Osteocyte (in vitro differentiated cells): ENCODE measurements around the gene HIVEP3. TPM values are rescaled to one million over a fixed set of nuclear protein-coding genes. Genes with fewer than 3 reads are reported as not detected.
A peak's percentile ranks its signal among the peaks of the same experiment; 100 is the strongest.

Experiments used
- DNase-seq: peaks from one replicate; pipeline ENCODE4 v3.0.0; 2021; ENCODE audit warnings: mixed read lengths; ENCODE audit not compliant: unreplicated experiment; ENCODE audit errors: extremely low spot score
- H3K27ac Mint-ChIP-seq: one replicate; pipeline ENCODE4 v1.8.0; 2021; ENCODE audit warnings: mild to moderate bottlenecking, mixed read lengths; ENCODE audit not compliant: unreplicated experiment
- H3K27me3 Mint-ChIP-seq: one replicate; pipeline ENCODE4 v1.8.0; 2021; ENCODE audit warnings: mixed read lengths; ENCODE audit not compliant: unreplicated experiment
- H3K36me3 Mint-ChIP-seq: one replicate; pipeline ENCODE4 v1.8.0; 2021; ENCODE audit warnings: mixed read lengths; ENCODE audit not compliant: unreplicated experiment
- H3K4me1 Mint-ChIP-seq: one replicate; pipeline ENCODE4 v1.8.0; 2021; ENCODE audit warnings: mixed read lengths; ENCODE audit not compliant: unreplicated experiment
- H3K4me3 Mint-ChIP-seq: one replicate; pipeline ENCODE4 v1.8.0; 2021; ENCODE audit warnings: mild to moderate bottlenecking, moderate library complexity, mixed read lengths; ENCODE audit not compliant: unreplicated experiment
- H3K9me3 Mint-ChIP-seq: one replicate; pipeline ENCODE4 v1.8.0; 2021; ENCODE audit warnings: mixed read lengths; ENCODE audit not compliant: unreplicated experiment
- total RNA-seq: library from RNA; stranded (reverse); gene quantifications from 2 replicates; pipeline ENCODE4 v1.2.1, GENCODE V29; 2021
- TF ChIP-seq, protein P1 (sequence below): fragments of 200-600 bp; sonication (generic); IDR thresholded peaks from 2 replicates; pipeline ENCODE4 v1.5.0; 2021; ENCODE audit warnings: antibody characterized with exemption, mild to moderate bottlenecking, moderate library complexity

Gene HIVEP3
- total RNA-seq, 1 donor from 2014 or later = 0.97 TPM

DNA sequence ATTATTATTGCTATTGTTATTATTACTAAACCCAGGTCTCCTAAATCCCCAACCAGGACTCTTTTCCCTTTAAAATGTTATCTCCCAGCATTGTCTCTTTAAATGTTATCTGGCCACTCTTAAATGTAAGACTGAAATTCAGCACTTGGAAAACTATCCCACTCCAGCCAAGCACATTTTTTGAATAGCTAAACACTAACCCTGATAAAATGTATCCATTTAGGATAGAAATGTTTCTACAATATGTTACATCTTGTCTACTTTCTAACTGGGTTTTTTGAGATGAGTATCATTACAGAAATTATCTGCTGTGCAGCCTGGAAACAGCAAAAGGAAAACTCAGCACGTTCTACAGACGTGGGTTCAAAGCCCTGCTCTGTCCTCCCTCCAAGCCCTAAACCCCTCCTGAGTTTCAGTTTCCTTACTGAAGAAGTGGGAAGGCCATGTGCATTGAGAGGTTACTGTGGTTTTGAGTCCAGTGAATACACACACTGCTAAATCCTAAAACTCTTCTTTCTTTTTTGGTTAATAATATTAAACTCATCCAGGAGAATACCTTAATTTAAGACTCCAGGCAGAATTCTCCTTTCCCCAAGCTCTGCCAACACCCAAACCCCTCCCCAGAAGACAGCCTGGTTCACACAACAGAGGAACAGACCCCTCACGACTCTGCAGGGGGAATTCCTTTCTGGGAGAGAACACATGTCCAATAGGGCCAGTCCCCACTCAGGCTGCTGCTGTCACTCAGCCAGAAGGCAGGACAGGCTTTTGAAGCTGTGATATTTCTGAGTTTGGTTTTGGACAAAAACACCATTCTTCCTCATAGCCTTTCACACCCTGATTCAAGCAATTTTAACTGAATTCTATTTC lies 41.9 kb downstream of the HIVEP3 start:
- Mint-ChIP-seq H3K4me1 (peaks cover 7% of the 10 kb centered on the region), H3K36me3 (no peaks in the 10 kb centered on the region), H3K4me3 (no peak overlapping the region), H3K9me3 (no peaks in the 10 kb centered on the region), H3K27ac (peak overlapping the region; percentile 27), H3K27me3 (no peaks in the 10 kb centered on the region)
- TF ChIP-seq, protein P1, sequence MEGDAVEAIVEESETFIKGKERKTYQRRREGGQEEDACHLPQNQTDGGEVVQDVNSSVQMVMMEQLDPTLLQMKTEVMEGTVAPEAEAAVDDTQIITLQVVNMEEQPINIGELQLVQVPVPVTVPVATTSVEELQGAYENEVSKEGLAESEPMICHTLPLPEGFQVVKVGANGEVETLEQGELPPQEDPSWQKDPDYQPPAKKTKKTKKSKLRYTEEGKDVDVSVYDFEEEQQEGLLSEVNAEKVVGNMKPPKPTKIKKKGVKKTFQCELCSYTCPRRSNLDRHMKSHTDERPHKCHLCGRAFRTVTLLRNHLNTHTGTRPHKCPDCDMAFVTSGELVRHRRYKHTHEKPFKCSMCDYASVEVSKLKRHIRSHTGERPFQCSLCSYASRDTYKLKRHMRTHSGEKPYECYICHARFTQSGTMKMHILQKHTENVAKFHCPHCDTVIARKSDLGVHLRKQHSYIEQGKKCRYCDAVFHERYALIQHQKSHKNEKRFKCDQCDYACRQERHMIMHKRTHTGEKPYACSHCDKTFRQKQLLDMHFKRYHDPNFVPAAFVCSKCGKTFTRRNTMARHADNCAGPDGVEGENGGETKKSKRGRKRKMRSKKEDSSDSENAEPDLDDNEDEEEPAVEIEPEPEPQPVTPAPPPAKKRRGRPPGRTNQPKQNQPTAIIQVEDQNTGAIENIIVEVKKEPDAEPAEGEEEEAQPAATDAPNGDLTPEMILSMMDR = no peak
- no peak for DNase-seq

DNA sequence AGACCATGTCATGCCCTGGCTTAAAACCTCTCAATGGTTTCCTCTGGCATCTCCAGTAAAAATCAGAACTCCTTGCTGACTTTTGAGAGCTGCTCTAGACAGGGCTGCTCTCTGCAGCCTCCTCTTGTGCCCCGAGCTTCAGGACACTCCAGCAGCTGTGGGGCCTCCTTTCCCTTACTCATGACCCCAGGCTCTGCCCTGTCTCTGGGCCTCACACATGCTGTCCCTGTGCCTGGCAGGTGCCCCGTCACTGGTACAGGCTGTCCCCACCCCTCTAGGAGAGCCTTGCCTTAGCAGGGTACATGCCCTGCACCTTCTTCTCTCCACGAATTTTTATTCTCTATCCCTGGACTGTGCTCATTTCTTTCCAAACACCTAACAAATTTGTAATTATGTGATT lies 43.2 kb downstream of the HIVEP3 start:
- Mint-ChIP-seq H3K27ac (no peak overlapping the region), H3K27me3 (no peaks in the 10 kb centered on the region), H3K36me3 (no peaks in the 10 kb centered on the region), H3K9me3 (no peaks in the 10 kb centered on the region), H3K4me1 (peaks cover 7% of the 10 kb centered on the region), H3K4me3 (no peak overlapping the region)
- TF ChIP-seq, protein P1 = no peak
- no peak for DNase-seq

DNA sequence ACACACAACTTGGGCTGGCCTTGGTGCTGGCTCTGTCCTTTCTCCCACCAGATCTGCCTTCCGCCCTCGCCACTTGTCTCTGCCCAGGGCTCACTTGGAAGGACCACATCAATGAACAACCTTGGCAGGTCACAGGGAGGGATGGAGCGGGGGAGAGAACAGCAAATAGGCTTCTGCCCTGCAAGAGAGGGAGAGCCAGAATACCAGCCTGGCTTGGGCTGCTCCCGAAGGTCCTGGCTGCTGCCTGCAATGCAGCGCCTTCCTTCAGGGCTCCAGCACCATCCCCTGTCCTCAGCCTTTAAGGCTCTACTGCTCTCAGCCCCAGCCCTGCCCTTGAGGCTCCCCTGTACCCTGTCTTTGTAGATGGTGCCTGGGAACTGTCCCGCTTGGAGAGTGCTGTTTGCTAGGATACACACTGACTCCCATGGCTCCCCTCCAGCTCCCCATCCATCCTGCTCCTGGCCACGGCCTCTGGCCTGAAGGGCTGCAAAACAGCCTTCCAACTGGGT lies 43.8 kb downstream of the HIVEP3 start:
- H3K27ac Mint-ChIP-seq = peak overlapping the region; percentile 15
- TF ChIP-seq, protein P1 = no peak
- H3K27me3 Mint-ChIP-seq = no peaks in the 10 kb centered on the region
- H3K36me3 Mint-ChIP-seq = no peaks in the 10 kb centered on the region
- H3K4me1 Mint-ChIP-seq = peaks cover 11% of the 10 kb centered on the region
- H3K4me3 Mint-ChIP-seq = no peak overlapping the region
- no peaks in the 10 kb centered on the region for H3K9me3 Mint-ChIP-seq
- DNase-seq = no peak

DNA sequence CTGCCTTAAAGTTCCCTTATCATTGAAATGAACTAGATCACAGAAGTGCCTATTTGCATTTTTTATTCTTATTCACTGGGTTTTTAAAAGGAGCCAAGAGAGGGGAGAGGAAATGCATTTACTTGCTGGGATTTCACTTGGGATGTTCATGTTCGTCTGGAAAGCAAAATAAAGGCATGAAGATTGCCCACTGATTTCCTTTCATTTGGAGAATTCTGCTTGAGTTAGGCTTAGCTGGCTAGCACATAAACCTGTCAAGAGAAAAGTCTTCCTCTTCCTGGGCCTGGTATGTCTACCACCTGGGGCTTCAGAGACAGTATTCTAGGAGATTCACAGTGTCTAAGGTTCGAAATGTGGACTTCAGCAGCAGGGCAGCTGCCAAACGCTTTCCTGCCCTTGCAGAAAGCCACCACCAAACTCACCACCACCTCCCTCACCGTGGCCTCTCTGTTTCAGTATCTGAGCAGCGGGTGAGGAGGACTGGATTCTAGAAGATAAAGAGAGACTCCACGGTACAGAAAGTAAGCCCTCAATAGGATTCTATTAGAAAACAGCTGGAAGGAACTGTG lies 44.5 kb downstream of the HIVEP3 start:
- DNase-seq = no peak
- TF ChIP-seq, protein P1 = no peak
- no peaks in the 10 kb centered on the region for H3K36me3 Mint-ChIP-seq
- no peak overlapping the region for H3K27ac Mint-ChIP-seq
- H3K4me3 Mint-ChIP-seq = no peak overlapping the region
- no peaks in the 10 kb centered on the region for H3K9me3 Mint-ChIP-seq
- H3K27me3 Mint-ChIP-seq = no peaks in the 10 kb centered on the region
- H3K4me1 Mint-ChIP-seq = peaks cover 13% of the 10 kb centered on the region

DNA sequence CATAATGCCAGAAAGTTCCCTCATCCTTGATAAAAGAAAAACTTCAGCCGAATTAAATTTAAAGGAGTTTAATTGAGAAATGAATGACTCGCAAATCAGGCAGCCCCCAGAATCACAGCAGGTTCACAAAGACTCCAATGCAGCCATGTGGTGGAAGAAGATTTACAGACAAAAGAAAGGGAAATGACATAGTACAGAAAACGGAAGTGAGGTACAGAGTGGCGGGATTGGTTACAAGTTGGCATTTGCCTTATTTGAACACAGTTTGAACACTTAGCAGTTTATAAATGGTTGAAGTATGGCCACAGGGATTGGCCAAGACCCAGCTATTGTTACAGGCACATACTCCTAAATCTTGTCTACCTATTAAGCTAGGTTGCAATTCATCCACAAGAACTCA lies 46.6 kb downstream of the HIVEP3 start:
- Mint-ChIP-seq H3K4me1 (peaks cover 12% of the 10 kb centered on the region), H3K27me3 (no peaks in the 10 kb centered on the region)
- TF ChIP-seq, protein P1 = no peak

More for the DNA sequence above, 46.6 kb downstream of the HIVEP3 start:
- H3K4me3 Mint-ChIP-seq = no peak overlapping the region
- DNase-seq = no peak
- no peaks in the 10 kb centered on the region for H3K36me3 Mint-ChIP-seq
- no peaks in the 10 kb centered on the region for H3K9me3 Mint-ChIP-seq
- H3K27ac Mint-ChIP-seq = no peak overlapping the region
